Measurements from ENCODE around the gene NUDCD3.

GRCh38 chr7:44522315-44522714 lies 31.9 kb upstream of the NUDCD3 start:
- TF ChIP-seq CTCF (IDR thresholded peaks at IDR 0.05; ENCODE audit: low read depth, low read length, poor library complexity, severe bottlenecking) (no peak), EZH2phosphoT487 (IDR thresholded peaks at IDR 0.05; ENCODE audit: borderline replicate concordance, low read length) (no peak)
